Liver (tissue), 3 donors: Measurements from ENCODE around the gene TNFRSF8.

Source experiments
- EGR1 ChIP-seq, 2 donors: IDR thresholded peaks; 2 replicates each; pipeline ENCODE4 v1.6.1; 2016 to 2018; ENCODE audit warnings: antibody characterized with exemption in 2 of 2, low read depth in 2 of 2
- FOXA1 ChIP-seq: IDR thresholded peaks from 2 replicates; pipeline ENCODE4 v1.6.1; 2016; ENCODE audit warnings: antibody characterized with exemption
- GABPA ChIP-seq, 2 donors: IDR thresholded peaks in 1 of 2; conservative IDR thresholded peaks in 1 of 2; 2 replicates each; pipeline ENCODE4 v1.6.1; 2016; ENCODE audit warnings: antibody characterized with exemption in 2 of 2, mild to moderate bottlenecking in 1 of 2, moderate library complexity in 1 of 2
- HNF4G ChIP-seq: IDR thresholded peaks from 2 replicates; pipeline ENCODE4 v1.6.1; 2016; ENCODE audit warnings: antibody characterized with exemption
- MAX ChIP-seq: IDR thresholded peaks from 2 replicates; pipeline ENCODE4 v1.6.1; 2016; ENCODE audit warnings: antibody characterized with exemption
- RAD21 ChIP-seq, 2 donors: IDR thresholded peaks; 2 replicates each; pipeline ENCODE4 v1.6.1; 2016; ENCODE audit warnings: antibody characterized with exemption in 2 of 2, mild to moderate bottlenecking in 2 of 2
- SP1 ChIP-seq: IDR thresholded peaks from 2 replicates; pipeline ENCODE4 v1.6.1; 2018; ENCODE audit warnings: antibody characterized with exemption, mild to moderate bottlenecking
- TAF1 ChIP-seq: conservative IDR thresholded peaks from 2 replicates; pipeline ENCODE4 v1.6.1; 2016; ENCODE audit warnings: antibody characterized with exemption, mild to moderate bottlenecking
- YY1 ChIP-seq: IDR thresholded peaks from 2 replicates; pipeline ENCODE4 v1.6.1; 2016; ENCODE audit warnings: antibody characterized with exemption, mild to moderate bottlenecking
- ZBTB33 ChIP-seq: IDR thresholded peaks from 2 replicates; pipeline ENCODE4 v1.6.1; 2016; ENCODE audit warnings: antibody characterized with exemption
- TF ChIP-seq, protein P1 (sequence below): fragments of 150-350 bp; IDR thresholded peaks from 2 replicates; pipeline ENCODE4 v1.5.1; 2017; ENCODE audit warnings: improper control_type of control experiment, low read depth, low read length; ENCODE audit not compliant: missing input control
- TF ChIP-seq, protein P2 (sequence below): IDR thresholded peaks from 2 replicates; pipeline ENCODE4 v1.6.1; 2016; ENCODE audit warnings: antibody characterized with exemption, mild to moderate bottlenecking
- TF ChIP-seq, protein P3 (sequence below): IDR thresholded peaks from 2 replicates; pipeline ENCODE4 v1.6.1; 2016; ENCODE audit warnings: antibody characterized with exemption
- donor health status: healthy.
- donor health status: healthy.

GRCh38 chr1:12165342-12165741, 102.2 kb downstream of the TNFRSF8 start:
- TF ChIP-seq, protein P1, sequence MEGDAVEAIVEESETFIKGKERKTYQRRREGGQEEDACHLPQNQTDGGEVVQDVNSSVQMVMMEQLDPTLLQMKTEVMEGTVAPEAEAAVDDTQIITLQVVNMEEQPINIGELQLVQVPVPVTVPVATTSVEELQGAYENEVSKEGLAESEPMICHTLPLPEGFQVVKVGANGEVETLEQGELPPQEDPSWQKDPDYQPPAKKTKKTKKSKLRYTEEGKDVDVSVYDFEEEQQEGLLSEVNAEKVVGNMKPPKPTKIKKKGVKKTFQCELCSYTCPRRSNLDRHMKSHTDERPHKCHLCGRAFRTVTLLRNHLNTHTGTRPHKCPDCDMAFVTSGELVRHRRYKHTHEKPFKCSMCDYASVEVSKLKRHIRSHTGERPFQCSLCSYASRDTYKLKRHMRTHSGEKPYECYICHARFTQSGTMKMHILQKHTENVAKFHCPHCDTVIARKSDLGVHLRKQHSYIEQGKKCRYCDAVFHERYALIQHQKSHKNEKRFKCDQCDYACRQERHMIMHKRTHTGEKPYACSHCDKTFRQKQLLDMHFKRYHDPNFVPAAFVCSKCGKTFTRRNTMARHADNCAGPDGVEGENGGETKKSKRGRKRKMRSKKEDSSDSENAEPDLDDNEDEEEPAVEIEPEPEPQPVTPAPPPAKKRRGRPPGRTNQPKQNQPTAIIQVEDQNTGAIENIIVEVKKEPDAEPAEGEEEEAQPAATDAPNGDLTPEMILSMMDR: no peak
- TF ChIP-seq RAD21 (IDR thresholded peaks at IDR 0.05): no peak
- TF ChIP-seq FOXA1: no peak
- TF ChIP-seq MAX: no peak
- TF ChIP-seq SP1: no peak
- no peak for TF ChIP-seq TAF1
- TF ChIP-seq, protein P2, sequence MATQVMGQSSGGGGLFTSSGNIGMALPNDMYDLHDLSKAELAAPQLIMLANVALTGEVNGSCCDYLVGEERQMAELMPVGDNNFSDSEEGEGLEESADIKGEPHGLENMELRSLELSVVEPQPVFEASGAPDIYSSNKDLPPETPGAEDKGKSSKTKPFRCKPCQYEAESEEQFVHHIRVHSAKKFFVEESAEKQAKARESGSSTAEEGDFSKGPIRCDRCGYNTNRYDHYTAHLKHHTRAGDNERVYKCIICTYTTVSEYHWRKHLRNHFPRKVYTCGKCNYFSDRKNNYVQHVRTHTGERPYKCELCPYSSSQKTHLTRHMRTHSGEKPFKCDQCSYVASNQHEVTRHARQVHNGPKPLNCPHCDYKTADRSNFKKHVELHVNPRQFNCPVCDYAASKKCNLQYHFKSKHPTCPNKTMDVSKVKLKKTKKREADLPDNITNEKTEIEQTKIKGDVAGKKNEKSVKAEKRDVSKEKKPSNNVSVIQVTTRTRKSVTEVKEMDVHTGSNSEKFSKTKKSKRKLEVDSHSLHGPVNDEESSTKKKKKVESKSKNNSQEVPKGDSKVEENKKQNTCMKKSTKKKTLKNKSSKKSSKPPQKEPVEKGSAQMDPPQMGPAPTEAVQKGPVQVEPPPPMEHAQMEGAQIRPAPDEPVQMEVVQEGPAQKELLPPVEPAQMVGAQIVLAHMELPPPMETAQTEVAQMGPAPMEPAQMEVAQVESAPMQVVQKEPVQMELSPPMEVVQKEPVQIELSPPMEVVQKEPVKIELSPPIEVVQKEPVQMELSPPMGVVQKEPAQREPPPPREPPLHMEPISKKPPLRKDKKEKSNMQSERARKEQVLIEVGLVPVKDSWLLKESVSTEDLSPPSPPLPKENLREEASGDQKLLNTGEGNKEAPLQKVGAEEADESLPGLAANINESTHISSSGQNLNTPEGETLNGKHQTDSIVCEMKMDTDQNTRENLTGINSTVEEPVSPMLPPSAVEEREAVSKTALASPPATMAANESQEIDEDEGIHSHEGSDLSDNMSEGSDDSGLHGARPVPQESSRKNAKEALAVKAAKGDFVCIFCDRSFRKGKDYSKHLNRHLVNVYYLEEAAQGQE: no peak
- TF ChIP-seq, protein P3, sequence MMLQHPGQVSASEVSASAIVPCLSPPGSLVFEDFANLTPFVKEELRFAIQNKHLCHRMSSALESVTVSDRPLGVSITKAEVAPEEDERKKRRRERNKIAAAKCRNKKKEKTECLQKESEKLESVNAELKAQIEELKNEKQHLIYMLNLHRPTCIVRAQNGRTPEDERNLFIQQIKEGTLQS: no peak
- TF ChIP-seq GABPA (IDR thresholded peaks at IDR 0.05 in 1 of 2, conservative IDR thresholded peaks at IDR 0.05 in 1 of 2): no peak
- no peak for TF ChIP-seq YY1
- no peak for TF ChIP-seq EGR1 (IDR thresholded peaks at IDR 0.05; ENCODE audit: low read depth in 2 of 2)
- TF ChIP-seq ZBTB33: no peak
- no peak for TF ChIP-seq HNF4G
